ENCODE data around the gene CHCHD6.

DNA sequence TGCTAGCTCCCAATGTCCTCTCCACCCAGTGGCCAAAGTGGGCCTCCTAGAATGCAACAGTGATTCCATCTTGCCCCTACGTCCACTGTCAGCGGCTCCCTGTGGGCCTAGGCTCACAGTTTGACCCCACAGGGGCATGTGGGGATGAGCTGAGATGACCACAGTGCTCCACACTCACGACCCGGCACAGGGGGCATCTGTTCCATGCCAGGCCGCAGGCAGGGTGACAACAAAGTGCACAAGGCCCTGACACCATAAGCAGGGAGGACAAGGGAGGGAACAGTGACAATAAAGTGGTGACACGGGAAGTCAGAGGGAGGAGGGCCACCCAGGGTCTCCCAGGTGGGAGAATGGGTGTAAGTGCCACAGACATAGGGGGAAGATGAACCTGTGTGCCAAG is 273.8 kb downstream of the CHCHD6 start:
- TF ChIP-seq CTCF (IDR thresholded peaks at IDR 0.05; ENCODE audit: borderline replicate concordance, extremely low read depth, low read length, poor library complexity, severe bottlenecking): no peak
- TF ChIP-seq EZH2 (IDR thresholded peaks at IDR 0.05; ENCODE audit: borderline replicate concordance, low read depth, low read length, severe bottlenecking): no peak

All from DND-41 (cell line).